HepG2 (cell line): ENCODE data around the gene DDX28.

Source experiments
- U2AF2 ChIP-seq: fragments of 200-400 bp; formaldehyde crosslinking; IDR thresholded peaks from 2 replicates; pipeline ENCODE4 v1.6.1; 2017; ENCODE audit warnings: low read depth, mild to moderate bottlenecking, low read length
- TF ChIP-seq, protein P1 (sequence below): sonication (generic); formaldehyde crosslinking; conservative IDR thresholded peaks from 2 replicates; pipeline ENCODE4 v1.8.0; 2022; ENCODE audit warnings: mild to moderate bottlenecking, moderate library complexity, missing genetic modification reagents
- TF ChIP-seq, protein P2 (sequence below): sonication (generic); formaldehyde crosslinking; IDR thresholded peaks from 2 replicates; pipeline ENCODE4 v1.5.0; 2020; ENCODE audit warnings: missing genetic modification reagents

DNA sequence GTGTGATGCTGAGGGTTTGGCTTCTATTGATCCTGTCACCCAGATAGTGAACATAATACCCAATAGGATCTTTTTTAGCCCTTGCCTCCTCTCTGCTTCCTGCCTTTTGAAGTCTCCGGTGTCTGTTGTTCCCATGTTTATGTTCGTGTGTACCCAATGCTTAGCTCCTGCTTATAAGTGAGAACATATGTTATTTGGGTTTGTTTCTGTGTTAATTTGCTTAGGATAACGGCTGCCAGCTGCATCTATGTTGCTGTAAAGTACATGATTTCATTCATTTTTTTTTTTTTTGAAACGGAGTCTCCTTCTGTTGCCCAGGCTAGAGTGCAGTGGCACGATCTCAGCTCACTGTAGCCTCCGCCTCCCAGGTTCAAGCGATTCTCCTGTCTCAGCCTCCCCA is 23.1 kb upstream of the DDX28 start:
- TF ChIP-seq, protein P1, sequence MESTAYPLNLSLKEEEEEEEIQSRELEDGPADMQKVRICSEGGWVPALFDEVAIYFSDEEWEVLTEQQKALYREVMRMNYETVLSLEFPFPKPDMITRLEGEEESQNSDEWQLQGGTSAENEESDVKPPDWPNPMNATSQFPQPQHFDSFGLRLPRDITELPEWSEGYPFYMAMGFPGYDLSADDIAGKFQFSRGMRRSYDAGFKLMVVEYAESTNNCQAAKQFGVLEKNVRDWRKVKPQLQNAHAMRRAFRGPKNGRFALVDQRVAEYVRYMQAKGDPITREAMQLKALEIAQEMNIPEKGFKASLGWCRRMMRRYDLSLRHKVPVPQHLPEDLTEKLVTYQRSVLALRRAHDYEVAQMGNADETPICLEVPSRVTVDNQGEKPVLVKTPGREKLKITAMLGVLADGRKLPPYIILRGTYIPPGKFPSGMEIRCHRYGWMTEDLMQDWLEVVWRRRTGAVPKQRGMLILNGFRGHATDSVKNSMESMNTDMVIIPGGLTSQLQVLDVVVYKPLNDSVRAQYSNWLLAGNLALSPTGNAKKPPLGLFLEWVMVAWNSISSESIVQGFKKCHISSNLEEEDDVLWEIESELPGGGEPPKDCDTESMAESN (CRISPR knock-in tag), result no peak
- TF ChIP-seq, protein P2, sequence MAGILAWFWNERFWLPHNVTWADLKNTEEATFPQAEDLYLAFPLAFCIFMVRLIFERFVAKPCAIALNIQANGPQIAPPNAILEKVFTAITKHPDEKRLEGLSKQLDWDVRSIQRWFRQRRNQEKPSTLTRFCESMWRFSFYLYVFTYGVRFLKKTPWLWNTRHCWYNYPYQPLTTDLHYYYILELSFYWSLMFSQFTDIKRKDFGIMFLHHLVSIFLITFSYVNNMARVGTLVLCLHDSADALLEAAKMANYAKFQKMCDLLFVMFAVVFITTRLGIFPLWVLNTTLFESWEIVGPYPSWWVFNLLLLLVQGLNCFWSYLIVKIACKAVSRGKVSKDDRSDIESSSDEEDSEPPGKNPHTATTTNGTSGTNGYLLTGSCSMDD (CRISPR knock-in tag), result no peak
- TF ChIP-seq U2AF2, result no peak
